ENCODE results near the gene CHID1. TPM values are rescaled to one million over a fixed set of nuclear protein-coding genes. Genes with fewer than 3 reads are reported as not detected.

Gene CHID1
- total RNA-seq, 2 experiments from 2014 or later = 30.6 to 71.1 TPM

- Histone ChIP-seq H3K27ac (ENCODE audit: low read depth, low read length, poor library complexity, severe bottlenecking) (no peak overlapping the region), H3K36me3 (ENCODE audit: insufficient read depth, low read length) (peaks cover 5% of the 10 kb centered on the region; the same call in 1 of the 2 replicates), H3K4me2 (ENCODE audit: low read length) (no peak overlapping the region), H3K4me3 (ENCODE audit: low read depth, low read length, poor library complexity, severe bottlenecking) (no peak overlapping the region), H3K9me2 (ENCODE audit: insufficient read depth, low read length) (no peaks in the 10 kb centered on the region), H2AFZ (ENCODE audit: low read length) (no peak overlapping the region), H3K4me1 (ENCODE audit: insufficient read depth, low read length, poor library complexity, severe bottlenecking) (no peaks in the 10 kb centered on the region), H3K79me2 (ENCODE audit: insufficient read depth, low read depth, low read length) (peaks cover 40% of the 10 kb centered on the region; the same call in 1 of the 2 replicates), H3K9me3 (ENCODE audit: low read length) (no peaks in the 10 kb centered on the region), H4K20me1 (ENCODE audit: insufficient read depth, low read length) (no peaks in the 10 kb centered on the region)
- ChIA-PET POLR2A (no interaction called here), CTCF (ENCODE audit: unreplicated experiment) (no interaction called here)
- intact Hi-C loops (cut with micrococcal nuclease; ENCODE audit: unreplicated experiment) = no loop called here
- no peak for DNase-seq (ENCODE audit: low spot score)
- TF ChIP-seq EZH2phosphoT487 (IDR thresholded peaks at IDR 0.05; ENCODE audit: borderline replicate concordance, low read depth, low read length) (no peak), CTCF (conservative IDR thresholded peaks at IDR 0.05; ENCODE audit: low read length) (no peak)
- no TSS peak for BruUV-seq (replicated peaks)
Measured at GRCh38 chr11:933142-933851, 22.7 kb upstream of the CHID1 start.

- TF ChIP-seq CTCF (conservative IDR thresholded peaks at IDR 0.05; ENCODE audit: low read length) (no peak), EZH2phosphoT487 (IDR thresholded peaks at IDR 0.05; ENCODE audit: borderline replicate concordance, low read depth, low read length) (no peak)
- H3K79me2 ChIP-seq (ENCODE audit: insufficient read depth, low read depth, low read length) = peaks cover 34% of the 10 kb centered on the region; the same call in 1 of the 2 replicates
Measured at GRCh38 chr11:932435-932834, 21.8 kb upstream of the CHID1 start.

GRCh38 chr11:931385-931784 is 20.8 kb upstream of the CHID1 start:
- TF ChIP-seq EZH2phosphoT487 (IDR thresholded peaks at IDR 0.05; ENCODE audit: borderline replicate concordance, low read depth, low read length) (no peak), CTCF (conservative IDR thresholded peaks at IDR 0.05; ENCODE audit: low read length) (no peak)
- H3K27ac ChIP-seq (ENCODE audit: low read depth, low read length, poor library complexity, severe bottlenecking) = no peak overlapping the region
- no peak overlapping the region for H3K4me2 ChIP-seq (ENCODE audit: low read length)
- H3K4me1 ChIP-seq (ENCODE audit: insufficient read depth, low read length, poor library complexity, severe bottlenecking) = peaks cover 18% of the 10 kb centered on the region
- no peaks in the 10 kb centered on the region for H4K20me1 ChIP-seq (ENCODE audit: insufficient read depth, low read length)
- H3K9me2 ChIP-seq (ENCODE audit: insufficient read depth, low read length) = no peaks in the 10 kb centered on the region
- H2AFZ ChIP-seq (ENCODE audit: low read length) = no peak overlapping the region
- peaks cover 13% of the 10 kb centered on the region; the same call in 1 of the 2 replicates for H3K36me3 ChIP-seq (ENCODE audit: insufficient read depth, low read length)
- peaks cover 37% of the 10 kb centered on the region; the same call in 1 of the 2 replicates for H3K79me2 ChIP-seq (ENCODE audit: insufficient read depth, low read depth, low read length)
- intact Hi-C loops (cut with micrococcal nuclease; ENCODE audit: unreplicated experiment) = no loop called here
- ChIA-PET POLR2A (no interaction called here), CTCF (ENCODE audit: unreplicated experiment) (no interaction called here)
- no peak for DNase-seq (ENCODE audit: low spot score)
- no peak overlapping the region for H3K4me3 ChIP-seq (ENCODE audit: low read depth, low read length, poor library complexity, severe bottlenecking)
- TSS peak; percentile 51 for BruUV-seq (replicated peaks)
- H3K9me3 ChIP-seq (ENCODE audit: low read length) = no peaks in the 10 kb centered on the region

More at GRCh38 chr11:932435-932834, 21.8 kb upstream of the CHID1 start:
- no peak overlapping the region for H3K4me3 ChIP-seq (ENCODE audit: low read depth, low read length, poor library complexity, severe bottlenecking)
- no peak overlapping the region for H3K27ac ChIP-seq (ENCODE audit: low read depth, low read length, poor library complexity, severe bottlenecking)
- H3K4me1 ChIP-seq (ENCODE audit: insufficient read depth, low read length, poor library complexity, severe bottlenecking) = peaks cover 7% of the 10 kb centered on the region
- ChIA-PET POLR2A (interaction anchor here (0.6 kb wide), 1 partner anchor 446 kb away, joined by 3 read pairs; no protein-coding TSS in a partner anchor), CTCF (ENCODE audit: unreplicated experiment) (no interaction called here)
- no peaks in the 10 kb centered on the region for H3K9me2 ChIP-seq (ENCODE audit: insufficient read depth, low read length)
- intact Hi-C loops (cut with micrococcal nuclease; ENCODE audit: unreplicated experiment) = no loop called here
- peaks cover 9% of the 10 kb centered on the region; the same call in 1 of the 2 replicates for H3K36me3 ChIP-seq (ENCODE audit: insufficient read depth, low read length)
- no peaks in the 10 kb centered on the region for H4K20me1 ChIP-seq (ENCODE audit: insufficient read depth, low read length)
- H3K9me3 ChIP-seq (ENCODE audit: low read length) = no peaks in the 10 kb centered on the region
- DNase-seq (ENCODE audit: low spot score) = no peak
- H2AFZ ChIP-seq (ENCODE audit: low read length) = no peak overlapping the region
- no peak overlapping the region for H3K4me2 ChIP-seq (ENCODE audit: low read length)
- BruUV-seq (replicated peaks) = no TSS peak

Measured in OCI-LY7 (cell line).